ENCODE data around the gene GPX2. TPM values are rescaled to one million over a fixed set of nuclear protein-coding genes. Genes with fewer than 3 reads are reported as not detected.

Gene GPX2
- total and polyA plus RNA-seq, 8 donors: 22.8 to 464 (median 196) TPM

GRCh38 chr14:64944041-64944440, 1.5 kb upstream of the GPX2 start:
- DNase-seq: no peak
- WGBS, 5 donors: 85 to 96% (median 91%) methylated on average over 2 of the region's 2 CpGs
- peak overlapping the region in 4 of 5 donors; percentile 19 to 85 (median 76) for H3K27ac ChIP-seq

DNA sequence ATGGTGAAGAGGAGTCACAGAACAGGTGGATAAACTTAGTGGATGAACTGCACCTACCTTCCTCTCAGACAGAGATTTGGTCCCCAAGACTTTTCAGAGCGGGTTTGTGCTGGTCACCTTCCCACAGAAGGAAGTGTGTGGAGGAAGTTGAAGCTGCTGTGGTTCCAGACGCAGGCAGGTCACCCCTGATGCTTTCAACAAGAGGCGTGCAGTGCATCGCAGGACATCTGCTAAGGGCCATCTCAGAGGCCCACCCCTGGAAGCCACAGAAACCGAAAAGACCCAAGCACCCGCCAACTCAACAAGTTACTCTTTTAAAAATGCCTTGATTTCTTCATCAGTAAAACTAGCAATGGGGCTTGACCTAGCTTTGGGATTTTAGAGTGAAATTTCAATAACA, 1.0 kb upstream of the GPX2 start:
- H3K4me1 ChIP-seq: peaks cover 5 to 40% (median 33%) of the 10 kb centered on the region in 4 donors
- no peak for DNase-seq
- H3K27me3 ChIP-seq: no peaks in the 10 kb centered on the region
- H3K27ac ChIP-seq: peak overlapping the region; percentile 13 to 85 (median 69)
- TF ChIP-seq POLR2A (IDR thresholded peaks at IDR 0.05): no peak
- no peak for TF ChIP-seq POLR2AphosphoS5 (IDR thresholded peaks at IDR 0.05)
- no peak for TF ChIP-seq EP300 (IDR thresholded peaks at IDR 0.05)
- TF ChIP-seq, protein P1, sequence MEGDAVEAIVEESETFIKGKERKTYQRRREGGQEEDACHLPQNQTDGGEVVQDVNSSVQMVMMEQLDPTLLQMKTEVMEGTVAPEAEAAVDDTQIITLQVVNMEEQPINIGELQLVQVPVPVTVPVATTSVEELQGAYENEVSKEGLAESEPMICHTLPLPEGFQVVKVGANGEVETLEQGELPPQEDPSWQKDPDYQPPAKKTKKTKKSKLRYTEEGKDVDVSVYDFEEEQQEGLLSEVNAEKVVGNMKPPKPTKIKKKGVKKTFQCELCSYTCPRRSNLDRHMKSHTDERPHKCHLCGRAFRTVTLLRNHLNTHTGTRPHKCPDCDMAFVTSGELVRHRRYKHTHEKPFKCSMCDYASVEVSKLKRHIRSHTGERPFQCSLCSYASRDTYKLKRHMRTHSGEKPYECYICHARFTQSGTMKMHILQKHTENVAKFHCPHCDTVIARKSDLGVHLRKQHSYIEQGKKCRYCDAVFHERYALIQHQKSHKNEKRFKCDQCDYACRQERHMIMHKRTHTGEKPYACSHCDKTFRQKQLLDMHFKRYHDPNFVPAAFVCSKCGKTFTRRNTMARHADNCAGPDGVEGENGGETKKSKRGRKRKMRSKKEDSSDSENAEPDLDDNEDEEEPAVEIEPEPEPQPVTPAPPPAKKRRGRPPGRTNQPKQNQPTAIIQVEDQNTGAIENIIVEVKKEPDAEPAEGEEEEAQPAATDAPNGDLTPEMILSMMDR (IDR thresholded peaks at IDR 0.05): no peak
- H3K36me3 ChIP-seq: peaks cover 16 to 62% (median 43%) of the 10 kb centered on the region in 4 donors
- WGBS, 5 donors: 72 to 88% (median 83%) methylated on average over 5 to 6 of the region's 6 CpGs
- no peaks in the 10 kb centered on the region for H3K9me3 ChIP-seq
- intact Hi-C loops (cut with DNase I; ENCODE audit: low total_unique reads): no loop called here
- no peak overlapping the region for H3K4me3 ChIP-seq

More at GRCh38 chr14:64944041-64944440, 1.5 kb upstream of the GPX2 start:
- peaks cover 5 to 35% (median 29%) of the 10 kb centered on the region in 4 donors for H3K4me1 ChIP-seq
- no peaks in the 10 kb centered on the region for H3K27me3 ChIP-seq
- intact Hi-C loops (cut with DNase I; ENCODE audit: low total_unique reads): no loop called here
- no peak for TF ChIP-seq EP300 (IDR thresholded peaks at IDR 0.05)
- TF ChIP-seq, protein P1 (IDR thresholded peaks at IDR 0.05): no peak
- no peak for TF ChIP-seq POLR2AphosphoS5 (IDR thresholded peaks at IDR 0.05)
- TF ChIP-seq POLR2A (IDR thresholded peaks at IDR 0.05): no peak
- H3K4me3 ChIP-seq: no peak overlapping the region
- no peaks in the 10 kb centered on the region for H3K9me3 ChIP-seq
- peaks cover 16 to 66% (median 43%) of the 10 kb centered on the region in 4 donors for H3K36me3 ChIP-seq

DNA sequence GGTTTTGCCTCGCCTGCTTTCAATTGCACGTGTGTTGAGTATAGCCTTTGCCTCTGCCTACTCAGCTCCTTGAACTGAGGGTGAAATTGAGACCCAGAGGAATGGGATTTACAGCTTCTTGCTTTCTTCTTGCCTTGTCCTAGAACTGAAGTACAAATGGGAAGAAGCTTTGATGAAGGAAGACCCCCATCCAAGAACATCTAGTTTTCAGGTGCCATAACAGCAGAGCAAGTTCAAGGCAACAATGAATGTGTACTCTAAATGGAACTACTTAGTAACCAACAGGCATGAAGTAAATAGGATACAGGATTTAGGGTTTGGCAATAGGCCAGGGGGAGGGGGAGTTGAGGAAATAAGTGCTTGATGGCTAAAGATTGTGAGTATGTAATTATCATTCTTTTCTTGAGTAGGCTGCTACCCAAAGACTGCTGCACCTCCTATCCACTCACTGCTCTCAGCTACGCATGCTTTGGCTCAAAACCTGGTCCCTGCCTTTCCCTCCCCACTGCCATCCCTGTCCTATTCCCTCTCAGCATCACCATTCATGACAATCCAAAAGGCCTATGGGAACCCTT, 2.1 kb downstream of the GPX2 start:
- Histone ChIP-seq H3K4me3 (peak overlapping the region in 3 of 4 donors; percentile 34 to 45 (median 43)), H3K4me1 (peaks cover 5 to 70% (median 49%) of the 10 kb centered on the region in 4 donors), H3K36me3 (peaks cover 10 to 41% (median 31%) of the 10 kb centered on the region in 4 donors), H3K9me3 (no peaks in the 10 kb centered on the region), H3K27me3 (no peaks in the 10 kb centered on the region), H3K27ac (peak overlapping the region; percentile 41 to 85 (median 78))
- 85 to 94% (median 90%) methylated on average over 3 of the region's 3 CpGs for WGBS, 5 donors
- intact Hi-C loops (cut with DNase I; ENCODE audit: low total_unique reads): no loop called here
- TF ChIP-seq EP300 (IDR thresholded peaks at IDR 0.05): no peak
- no peak for TF ChIP-seq POLR2AphosphoS5 (IDR thresholded peaks at IDR 0.05)
- no peak for TF ChIP-seq POLR2A (IDR thresholded peaks at IDR 0.05)
- TF ChIP-seq, protein P1 (IDR thresholded peaks at IDR 0.05): no peak
- DNase-seq: no peak

- H3K36me3 ChIP-seq: peaks cover 10 to 38% (median 35%) of the 10 kb centered on the region in 4 donors
- H3K4me3 ChIP-seq: peak overlapping the region in 2 of 4 donors; percentile 34 to 43
- 77 to 88% (median 81%) methylated on average over 3 of the region's 3 CpGs for WGBS, 5 donors
- no peaks in the 10 kb centered on the region for H3K27me3 ChIP-seq
- H3K4me1 ChIP-seq: peaks cover 5 to 76% (median 52%) of the 10 kb centered on the region in 4 donors
- H3K9me3 ChIP-seq: no peaks in the 10 kb centered on the region
- H3K27ac ChIP-seq: peak overlapping the region in 4 of 5 donors; percentile 1 to 78 (median 48)
- intact Hi-C loops (cut with DNase I; ENCODE audit: low total_unique reads): no loop called here
- no peak for TF ChIP-seq EP300 (IDR thresholded peaks at IDR 0.05)
- no peak for DNase-seq
Measured at GRCh38 chr14:64939817-64940190, 2.7 kb downstream of the GPX2 start.
